Measurements from ENCODE around the gene CACNG5.

CACNG5 gene

GRCh38 chr17:66807182-66807581 is 27.7 kb upstream of the CACNG5 start:
- DNase-seq (ENCODE audit: low spot score): no peak
- in situ Hi-C loops (cut with MboI; ENCODE audit: low pct_unique_long_range_greater_than_20kb, low sequenced_read_pairs, unreplicated experiment): no loop called here
- no peak for TF ChIP-seq CTCF (IDR thresholded peaks at IDR 0.05; ENCODE audit: extremely low read depth, insufficient read depth, missing control alignments)

GRCh38 chr17:66809408-66809807 is 25.5 kb upstream of the CACNG5 start:
- no peak for DNase-seq (ENCODE audit: low spot score)
- no peak for TF ChIP-seq CTCF (IDR thresholded peaks at IDR 0.05; ENCODE audit: extremely low read depth, insufficient read depth, missing control alignments)
- in situ Hi-C loops (cut with MboI; ENCODE audit: low pct_unique_long_range_greater_than_20kb, low sequenced_read_pairs, unreplicated experiment): no loop called here

- no peak for DNase-seq (ENCODE audit: low spot score)
- TF ChIP-seq CTCF (IDR thresholded peaks at IDR 0.05; ENCODE audit: extremely low read depth, insufficient read depth, missing control alignments): no peak
- in situ Hi-C loops (cut with MboI; ENCODE audit: low pct_unique_long_range_greater_than_20kb, low sequenced_read_pairs, unreplicated experiment): no loop called here
Observed at GRCh38 chr17:66810951-66811682, 23.8 kb upstream of the CACNG5 start.

GRCh38 chr17:66811683-66812054 is 23.2 kb upstream of the CACNG5 start:
- no peak for DNase-seq (ENCODE audit: low spot score)
- in situ Hi-C loops (cut with MboI; ENCODE audit: low pct_unique_long_range_greater_than_20kb, low sequenced_read_pairs, unreplicated experiment): no loop called here
- TF ChIP-seq CTCF (IDR thresholded peaks at IDR 0.05; ENCODE audit: extremely low read depth, insufficient read depth, missing control alignments): no peak

GRCh38 chr17:66812571-66812970 is 22.3 kb upstream of the CACNG5 start:
- in situ Hi-C loops (cut with MboI; ENCODE audit: low pct_unique_long_range_greater_than_20kb, low sequenced_read_pairs, unreplicated experiment): no loop called here
- TF ChIP-seq CTCF (IDR thresholded peaks at IDR 0.05; ENCODE audit: extremely low read depth, insufficient read depth, missing control alignments): no peak
- DNase-seq (ENCODE audit: low spot score): no peak

- in situ Hi-C loops (cut with MboI; ENCODE audit: low pct_unique_long_range_greater_than_20kb, low sequenced_read_pairs, unreplicated experiment): no loop called here
- no peak for DNase-seq (ENCODE audit: low spot score)
- no peak for TF ChIP-seq CTCF (IDR thresholded peaks at IDR 0.05; ENCODE audit: extremely low read depth, insufficient read depth, missing control alignments)
Observed at GRCh38 chr17:66813296-66813695, 21.6 kb upstream of the CACNG5 start.

Measured in GM13977 (cell line).